Mesenteric fat pad (tissue), 1 donor: ENCODE measurements around the gene SNRPD2. TPM values are rescaled to one million over a fixed set of nuclear protein-coding genes. Genes with fewer than 3 reads are reported as not detected.
A peak's percentile ranks its signal among the peaks of the same experiment; 100 is the strongest.

ENCODE experiments used
- microRNA-seq: library from miRNA; unstranded; fragments of <30 nt; microRNA quantifications from one replicate; pipeline ENCODE4 v1.2.0, GENCODE V29; 2020; ENCODE audit warnings: borderline number of aligned reads
- total RNA-seq: library from RNA; stranded (reverse); fragmentation: NEBNext Ultra II Directional; extraction: Animal tissue kit (Norgen Biotek cat#: 25700); gene quantifications from one replicate; pipeline ENCODE4 v1.2.1, GENCODE V29; 2021
- donor health status: DM: yes; HTN: yes; CAD: no.

Gene SNRPD2
- total RNA-seq, 1 donor from 2014 or later: 239 TPM

Small RNA genes lying within 50 kb of the gene (microRNA-seq; reads per million reads assigned to microRNA genes)
- gene MIR330: 90.8 reads per million, percentile 45 among the genes with 10 or more reads in this experiment
- gene MIR642A: not detected
- not detected for gene MIR642B

Other genes with a start within 250 kb of the SNRPD2 start
- 907 TPM for gene FOSB, start 224.0 kb downstream of the SNRPD2 start, total RNA-seq
- 8.3 TPM for gene RTN2, start 194.9 kb downstream of the SNRPD2 start, total RNA-seq
- 1.1 TPM for gene PPM1N, start 193.5 kb downstream of the SNRPD2 start, total RNA-seq
- gene VASP, start 184.5 kb downstream of the SNRPD2 start, total RNA-seq: 104 TPM
- gene OPA3, start 107.2 kb downstream of the SNRPD2 start, total RNA-seq: 12.5 TPM
- gene GPR4, start 89.7 kb downstream of the SNRPD2 start, total RNA-seq: 32.7 TPM
- gene EML2, start 52.6 kb downstream of the SNRPD2 start, total RNA-seq: 33.6 TPM
- 7.1 TPM for gene GIPR, start 23.7 kb downstream of the SNRPD2 start, total RNA-seq
- 7.7 TPM for gene QPCTL, start 713 bp upstream of the SNRPD2 start, total RNA-seq
- gene FBXO46, start 38.9 kb upstream of the SNRPD2 start, total RNA-seq: 12.8 TPM
- not detected for gene MEIOSIN, start 41.5 kb upstream of the SNRPD2 start, total RNA-seq
- 18.0 TPM for gene SIX5, start 77.3 kb upstream of the SNRPD2 start, total RNA-seq
- gene DMPK, start 90.5 kb upstream of the SNRPD2 start, total RNA-seq: 37.5 TPM
- 57.2 TPM for gene DMWD, start 100.9 kb upstream of the SNRPD2 start, total RNA-seq
- gene RSPH6A, start 123.4 kb upstream of the SNRPD2 start, total RNA-seq: not detected
- 52.8 TPM for gene SYMPK, start 171.2 kb upstream of the SNRPD2 start, total RNA-seq
- gene FOXA3, start 172.4 kb upstream of the SNRPD2 start, total RNA-seq: not detected
- gene IRF2BP1, start 194.2 kb upstream of the SNRPD2 start, total RNA-seq: 14.0 TPM
- gene MYPOP, start 210.7 kb upstream of the SNRPD2 start, total RNA-seq: 10.2 TPM
- not detected for gene NANOS2, start 222.8 kb upstream of the SNRPD2 start, total RNA-seq